IPS-NIHi7 (cell line): ENCODE data around the gene BBLN.
"Not testable (repeated sequence)": the region's sequence is repeated elsewhere in the genome, so short reads cannot be mapped to it uniquely, and the experiment has no call there.

Experiments used
- DNase-seq: peaks from one replicate; pipeline ENCODE4 v3.0.0; 2012; ENCODE audit warnings: mixed read lengths; ENCODE audit errors: extremely low spot score

BBLN gene

DNA sequence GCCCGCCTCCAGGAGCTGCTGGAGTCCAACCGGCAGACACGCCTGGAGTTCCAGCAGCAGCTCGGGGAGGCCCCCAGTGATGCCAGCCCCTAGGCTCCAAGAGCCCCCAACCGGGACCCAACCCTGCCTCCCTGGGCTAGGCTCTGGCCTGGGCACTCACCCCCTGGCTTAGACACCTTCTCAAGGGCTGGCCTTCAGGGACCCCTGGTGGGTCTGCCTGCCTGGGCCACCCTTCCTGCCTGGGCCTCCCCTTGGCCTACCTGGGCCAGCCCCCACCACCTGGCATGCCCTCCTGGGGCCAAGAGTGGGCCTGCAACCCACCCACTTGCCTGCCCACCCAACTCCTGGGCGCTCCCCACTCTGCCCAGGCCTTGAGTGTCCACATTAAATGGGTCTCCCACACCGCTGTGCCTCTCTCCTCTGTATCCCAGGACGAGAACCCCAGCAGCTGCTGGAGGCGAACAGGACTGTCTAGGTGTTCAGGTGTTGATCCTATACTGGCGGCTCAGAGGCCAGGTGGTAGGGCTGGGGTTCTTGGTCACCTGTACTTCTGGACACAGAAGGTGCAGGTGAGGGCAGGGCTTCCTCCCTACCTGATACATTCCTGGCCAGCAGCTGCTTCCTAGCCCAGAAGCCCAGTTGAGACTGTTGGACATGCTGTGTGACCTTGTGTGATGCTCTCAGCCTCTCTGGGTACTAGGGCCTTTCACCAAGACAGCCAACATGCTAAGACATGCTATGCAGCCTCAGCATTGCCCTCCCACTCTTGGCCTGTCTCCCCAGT is 3.6 kb downstream of the BBLN start:
- DNase-seq, result no peak

DNA sequence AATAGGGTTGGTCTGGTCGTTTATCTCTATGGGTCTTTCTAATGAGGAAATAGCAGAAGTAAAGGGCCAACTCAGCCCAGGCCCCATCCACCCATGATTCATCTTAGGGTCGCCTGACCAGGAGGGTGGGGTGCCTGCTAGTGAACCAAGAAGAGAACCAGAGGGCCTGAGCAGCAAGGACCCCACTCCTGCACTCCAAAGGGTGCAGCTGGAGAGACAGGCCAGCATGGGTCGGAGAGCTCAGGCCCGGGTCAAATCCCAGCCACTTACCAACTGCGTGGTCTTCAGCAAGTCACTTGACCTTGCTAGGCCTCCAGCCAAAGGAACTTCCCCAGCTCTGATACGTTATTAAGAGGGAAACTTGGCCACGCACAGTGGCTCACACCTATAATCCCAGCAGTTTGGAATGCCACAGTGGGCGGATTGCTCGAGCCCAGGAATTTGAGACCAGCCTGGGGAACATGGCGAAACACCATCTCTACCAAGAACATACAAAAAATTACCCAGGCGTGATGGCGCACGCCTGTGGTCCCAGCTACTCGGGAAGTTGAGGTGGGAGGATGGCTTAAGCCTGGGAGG is 4.3 kb downstream of the BBLN start:
- DNase-seq, result no peak

- DNase-seq, result no peak
These were observed 6.1 kb downstream of the BBLN start for GRCh38 chr9:128166169-128166568.

DNA sequence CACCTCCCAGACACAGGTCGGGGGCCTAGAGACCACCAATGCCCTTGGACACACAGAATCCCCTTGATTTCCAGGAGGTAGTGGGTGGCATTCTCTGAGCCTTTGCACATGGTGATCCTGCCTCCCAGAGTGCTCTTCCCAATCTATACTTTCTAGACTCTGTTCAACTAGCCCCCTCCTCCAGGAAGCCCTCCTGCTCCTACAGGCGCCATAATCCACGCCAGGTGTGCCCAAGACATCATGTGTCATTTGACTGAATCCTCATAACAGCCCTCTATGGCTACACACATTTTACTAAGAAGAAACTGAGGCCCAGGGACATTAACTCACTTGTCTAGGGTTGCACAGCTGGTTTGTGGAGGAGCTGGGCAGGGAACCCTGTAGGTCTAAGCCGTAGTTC is 7.1 kb downstream of the BBLN start:
- no peak for DNase-seq

GRCh38 chr9:128168731-128169308 is 8.8 kb downstream of the BBLN start:
- DNase-seq, result no peak

- no peak for DNase-seq
These were observed 9.4 kb downstream of the BBLN start for GRCh38 chr9:128169492-128169891.

DNA sequence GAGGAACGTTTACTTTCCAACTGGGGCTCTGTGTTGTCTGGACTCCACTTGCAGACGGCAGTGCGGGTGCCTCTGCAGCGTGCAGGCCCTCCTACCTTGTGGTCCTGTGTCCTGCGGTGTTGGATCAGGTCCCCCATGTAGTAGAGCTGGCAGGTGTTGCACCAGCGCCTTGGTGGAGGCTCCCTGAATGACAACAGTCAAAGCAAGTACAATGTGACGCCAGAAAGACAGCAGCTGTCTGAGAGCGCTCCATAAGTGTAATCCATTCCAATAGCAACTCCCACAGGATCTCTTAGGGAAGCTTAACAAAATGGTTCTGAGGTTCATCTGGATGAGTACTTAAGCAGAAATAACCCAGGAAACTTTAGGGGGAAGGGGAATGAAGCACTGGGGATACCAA is 9.9 kb downstream of the BBLN start:
- DNase-seq, result no peak

GRCh38 chr9:128174062-128174461 is 14.0 kb downstream of the BBLN start:
- no peak for DNase-seq

- no peak for DNase-seq
These were observed 15.1 kb downstream of the BBLN start for GRCh38 chr9:128175102-128175563.

- DNase-seq, result no peak
These were observed 15.7 kb downstream of the BBLN start for GRCh38 chr9:128175726-128176125.

DNA sequence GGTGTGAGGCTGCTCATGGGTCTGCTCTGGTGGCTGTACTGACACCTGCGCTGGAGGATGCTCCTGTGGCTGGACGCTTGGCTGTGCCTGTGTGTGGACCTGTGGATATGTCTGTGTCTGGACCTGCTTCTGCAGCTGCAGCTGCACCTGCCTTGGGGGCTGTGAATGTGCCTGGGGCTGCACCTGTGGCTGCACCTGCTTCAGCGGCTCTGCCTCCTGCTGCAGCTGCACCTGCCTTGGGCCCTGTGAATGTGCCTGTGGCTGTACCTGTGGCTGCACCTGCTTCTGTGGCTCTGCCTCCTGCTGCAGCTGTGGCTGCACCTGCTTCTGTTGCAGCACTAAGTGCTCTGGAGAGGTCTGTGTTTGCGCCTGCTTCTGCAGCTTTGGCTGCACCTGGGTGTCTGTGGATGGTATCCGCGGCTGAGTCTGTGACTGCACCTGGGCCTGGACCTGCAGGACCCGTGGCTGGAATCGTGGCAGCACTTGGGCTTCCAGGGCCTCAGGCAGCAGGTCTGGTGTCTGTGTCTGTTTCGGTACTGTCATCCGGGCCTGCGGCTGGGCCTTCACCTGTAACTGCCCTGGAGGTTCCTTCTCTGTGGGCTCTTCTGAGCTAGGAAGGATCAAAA is 18.9 kb downstream of the BBLN start:
- DNase-seq, result no peak

DNA sequence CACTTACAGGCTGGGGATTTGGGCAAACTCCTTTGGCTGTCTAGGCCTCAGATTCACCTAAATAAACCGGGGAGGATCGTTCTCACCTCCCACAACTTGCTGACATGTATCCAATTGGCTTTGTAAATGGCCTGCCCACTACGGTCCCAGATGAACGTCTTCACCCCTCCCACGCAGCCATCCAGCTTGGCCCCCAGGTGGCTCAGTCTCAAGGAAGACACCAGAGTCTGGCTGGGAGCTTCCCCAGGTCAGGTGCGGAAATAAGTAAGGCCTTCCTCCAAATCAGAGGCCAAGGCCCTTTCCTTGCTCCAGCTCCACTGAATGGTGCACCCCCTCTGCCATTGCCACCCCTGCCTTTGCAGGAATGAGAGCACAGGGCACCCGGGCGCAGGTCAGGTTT is 19.9 kb downstream of the BBLN start:
- DNase-seq, result no peak

DNA sequence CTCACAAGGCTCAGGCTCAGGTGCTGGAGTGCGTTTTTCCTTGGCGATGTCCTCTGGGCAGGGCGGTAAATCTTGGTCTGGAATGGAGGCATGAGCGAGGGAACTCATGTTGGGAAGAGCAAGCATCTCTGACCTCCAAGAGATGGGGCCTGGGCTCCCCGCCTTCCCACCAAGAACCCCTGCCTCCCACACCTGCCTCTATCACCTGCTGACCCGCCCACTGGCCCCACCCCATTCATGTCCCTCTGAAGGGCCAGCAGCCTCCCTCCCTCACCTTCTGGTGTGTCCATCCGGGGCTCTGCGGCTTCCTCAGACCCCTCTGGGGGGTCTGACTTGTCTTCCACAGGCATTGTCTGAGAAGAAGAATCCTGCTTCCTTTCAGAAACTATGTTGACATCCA is 20.4 kb downstream of the BBLN start:
- DNase-seq, result no peak

- not testable (repeated sequence) for DNase-seq
These were observed 21.4 kb downstream of the BBLN start for GRCh38 chr9:128181480-128181879.

- no peak for DNase-seq
These were observed 23.0 kb downstream of the BBLN start for GRCh38 chr9:128182893-128183588.

DNA sequence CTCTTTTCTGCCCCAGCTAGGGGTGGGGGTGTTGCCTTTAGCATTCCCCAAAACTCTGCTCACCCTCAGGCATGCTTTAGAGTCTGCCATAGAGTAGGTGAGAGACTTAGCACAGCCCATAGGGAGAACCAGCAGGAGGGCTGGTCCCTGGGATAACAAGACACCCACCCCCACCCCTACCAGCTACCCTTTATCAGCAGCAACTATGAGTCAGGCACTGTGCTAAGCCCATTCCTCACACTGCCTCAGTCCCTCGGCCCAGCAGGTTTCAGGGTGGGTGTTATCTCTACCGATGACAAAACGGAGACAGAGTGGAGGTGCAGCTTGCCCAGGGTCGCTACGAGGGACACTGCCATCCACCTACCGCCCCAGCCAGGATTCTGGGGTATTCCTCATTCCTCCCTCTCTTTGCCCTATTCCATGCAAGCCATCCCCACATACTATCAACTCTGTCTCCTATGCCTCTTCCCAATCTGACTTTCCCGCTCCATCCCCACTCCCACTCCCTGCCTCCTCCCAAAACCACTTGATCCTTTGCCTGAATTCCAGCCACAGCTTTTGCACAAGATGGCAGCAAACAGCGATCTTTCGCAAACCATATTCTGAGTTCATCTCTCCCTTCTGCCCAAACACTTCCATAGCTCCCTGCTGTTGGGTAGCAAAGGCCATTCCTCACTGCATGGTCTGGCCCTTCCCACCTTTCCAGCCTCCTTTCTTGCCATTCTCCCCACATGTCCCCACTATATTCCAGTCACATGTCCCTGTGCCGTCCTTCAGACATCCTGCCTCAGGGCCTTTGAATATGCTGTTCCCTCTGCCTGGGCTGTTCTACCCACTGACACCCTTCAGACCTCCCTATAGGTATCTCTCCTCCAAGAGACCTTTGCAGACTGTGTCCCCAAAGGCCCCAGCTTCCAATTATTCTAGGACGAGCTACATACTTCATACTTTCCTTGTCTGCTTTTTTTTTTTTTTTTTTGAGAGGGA is 26.2 kb downstream of the BBLN start:
- DNase-seq, result no peak

DNA sequence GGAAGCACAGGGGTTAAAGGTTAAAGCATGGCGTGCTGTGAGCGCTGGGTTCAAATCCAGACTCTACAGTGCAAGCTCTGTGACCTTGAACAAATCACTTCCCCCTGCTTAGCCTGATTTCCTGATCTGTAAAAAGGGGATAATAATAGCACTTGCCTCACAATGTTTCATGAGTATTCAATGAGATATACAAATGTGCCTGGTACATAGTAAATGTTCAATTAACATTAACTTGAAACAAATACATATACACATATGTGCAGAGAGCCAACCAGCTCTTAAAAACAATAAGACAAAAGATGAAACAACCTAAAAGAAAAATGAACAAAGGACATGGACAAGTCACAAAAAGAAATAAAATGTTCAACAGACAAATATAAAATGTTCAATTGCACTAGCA is 27.3 kb downstream of the BBLN start:
- no peak for DNase-seq

- DNase-seq, result no peak
These were observed 28.1 kb downstream of the BBLN start for GRCh38 chr9:128188209-128188608.

GRCh38 chr9:128190013-128190412 is 29.9 kb downstream of the BBLN start:
- DNase-seq, result no peak

DNA sequence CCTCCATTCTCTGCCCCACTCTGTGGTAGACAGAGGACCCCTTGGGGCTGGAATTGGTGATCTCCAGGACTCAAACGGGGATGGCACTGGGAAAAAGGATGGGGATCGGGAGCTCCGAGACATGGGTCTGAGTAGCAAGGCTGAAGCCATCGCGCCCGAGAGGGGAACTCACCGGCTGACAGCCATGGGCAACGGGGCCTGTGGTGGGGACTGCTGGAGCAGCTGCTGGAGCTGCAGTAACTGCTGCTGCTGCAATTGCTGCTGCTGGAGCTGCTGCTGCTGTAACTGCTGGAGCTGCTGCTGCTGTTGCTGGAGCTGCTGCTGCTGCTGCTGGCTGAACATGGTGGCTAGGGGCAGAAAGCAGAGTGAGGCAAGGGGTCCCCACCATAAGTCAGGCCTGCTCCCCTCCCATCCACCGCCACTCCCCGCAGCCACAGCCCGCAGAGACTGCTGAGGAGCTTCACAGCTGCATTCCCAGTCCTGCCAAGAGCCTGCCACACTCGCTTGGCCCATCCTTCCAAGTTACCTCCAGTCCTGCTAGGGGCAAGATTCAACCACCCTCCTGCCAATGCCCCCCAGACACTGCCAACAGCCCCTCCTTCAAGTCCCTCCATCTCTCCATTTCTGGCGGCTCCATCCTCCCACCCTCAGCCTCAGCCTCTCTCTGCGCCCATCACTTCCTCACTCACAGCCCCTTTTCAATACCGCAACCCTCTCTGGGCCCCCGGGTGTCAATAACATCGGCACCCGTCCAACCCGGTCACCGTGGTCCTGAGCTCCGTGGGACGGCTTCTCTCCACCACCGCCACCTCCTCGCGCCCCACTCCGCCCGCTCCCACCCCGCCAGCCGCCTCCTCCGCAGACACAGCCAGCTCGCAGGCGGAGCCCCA is 30.7 kb downstream of the BBLN start:
- no peak for DNase-seq
